Endothelial cell of umbilical vein (primary cell): Measurements from ENCODE around the gene DMRTB1. TPM values are rescaled to one million over a fixed set of nuclear protein-coding genes. Genes with fewer than 3 reads are reported as not detected.

ENCODE experiments used
- BruUV-seq: library from RNA; stranded (reverse); fragments of 400-500 nt; replicated peaks from 2 replicates; lab custom pipeline; 2021; lab: Mats Ljungman, UMichigan
- CTCF ChIA-PET: fragments of 300-600, 350-600 bp; sonication (Branson Sonifier 250); formaldehyde crosslinking; loops from one replicate; lab custom pipeline; 2021; ENCODE audit warnings: antibody characterized with exemption, inconsistent platforms; lab: Charles Lee
- POLR2A ChIA-PET: fragments of 300-600, 350-600 bp; sonication (Branson Sonifier 250); formaldehyde crosslinking; loops from one replicate; lab custom pipeline; 2021; ENCODE audit warnings: antibody characterized with exemption, inconsistent platforms; lab: Charles Lee
- DNase-seq: peaks from one replicate; pipeline ENCODE4 v3.0.0-alpha.2; 2011; ENCODE audit warnings: low read depth, low spot score
- FAIRE-seq: peaks from 2 replicates; lab custom pipeline; 2011; peaks lifted over from hg19 to GRCh38; lab: Jason Lieb, UNC
- H2AFZ ChIP-seq: 2 replicates; pipeline ENCODE4 v1.6.0; 2012; ENCODE audit warnings: low read depth, low read length, control low read depth, inconsistent platforms
- H3K27ac ChIP-seq: 2 replicates; pipeline ENCODE4 v1.5.1; 2011; ENCODE audit warnings: low read depth, mild to moderate bottlenecking, control low read depth, low read length, moderate library complexity; ENCODE audit not compliant: insufficient read depth
- H3K27me3 ChIP-seq, 2 experiments: 2 replicates each; pipeline versions ENCODE4 v1.6.0 to v1.6.1; 2011; ENCODE audit warnings: low read length in 2 of 2, mixed read lengths in 1 of 2; ENCODE audit not compliant: control insufficient read depth in 2 of 2, insufficient read depth in 2 of 2
- H3K36me3 ChIP-seq, 2 experiments: 2 replicates in 1 of 2; 3 replicates in 1 of 2; pipeline ENCODE4 v1.5.1; 2011; ENCODE audit warnings: low read length in 2 of 2, mild to moderate bottlenecking in 1 of 2, moderate library complexity in 1 of 2; ENCODE audit not compliant: control insufficient read depth in 2 of 2, insufficient read depth in 2 of 2; ENCODE audit errors: extremely low read depth in 1 of 2
- H3K4me1 ChIP-seq: 3 replicates; pipeline ENCODE4 v1.5.1; 2011; ENCODE audit warnings: mild to moderate bottlenecking, low read length; ENCODE audit not compliant: control insufficient read depth, insufficient read depth; ENCODE audit errors: extremely low read depth
- H3K4me2 ChIP-seq: 2 replicates; pipeline ENCODE4 v1.6.1; 2011; ENCODE audit warnings: low read length, control low read depth, mixed read lengths; ENCODE audit not compliant: insufficient read depth
- H3K4me3 ChIP-seq, 3 experiments: fragments of 200-600 bp in 1 of 3; sonication (generic), shearing (Covaris generic) in 1 of 3; replicated peaks in 1 of 3; 2 replicates each; pipeline ENCODE4 v1.5.1; 2011 to 2016; ENCODE audit warnings: control low read depth in 3 of 3, low read length in 3 of 3, mild to moderate bottlenecking in 2 of 3, inconsistent platforms in 1 of 3, low read depth in 1 of 3, moderate library complexity in 1 of 3; ENCODE audit not compliant: insufficient read depth in 1 of 3
- H3K79me2 ChIP-seq: 2 replicates; pipeline ENCODE4 v1.6.0; 2012; ENCODE audit warnings: low read length, inconsistent platforms; ENCODE audit not compliant: control insufficient read depth, insufficient read depth
- H3K9ac ChIP-seq: replicated peaks from 2 replicates; pipeline ENCODE3; 2011; ENCODE audit warnings: low read length, control low read depth; ENCODE audit not compliant: insufficient read depth; ENCODE audit errors: extremely low read depth
- H3K9me1 ChIP-seq: replicated peaks from 3 replicates; pipeline ENCODE4 v1.6.0; 2011; ENCODE audit warnings: mild to moderate bottlenecking, low read length; ENCODE audit not compliant: control insufficient read depth, insufficient read depth; ENCODE audit errors: extremely low read depth
- H3K9me3 ChIP-seq: replicated peaks from 2 replicates; pipeline ENCODE4 v1.5.1; 2012; ENCODE audit warnings: low read length, inconsistent platforms; ENCODE audit not compliant: control insufficient read depth, insufficient read depth
- H4K20me1 ChIP-seq: replicated peaks from 2 replicates; pipeline ENCODE3; 2011; ENCODE audit warnings: mild to moderate bottlenecking, low read length; ENCODE audit not compliant: control insufficient read depth, insufficient read depth; ENCODE audit errors: extremely low read depth
- CTCF ChIP-seq, 2 donors: IDR thresholded peaks; 1 replicate in 1 of 2; 2 replicates in 1 of 2; pipeline ENCODE4 v1.5.1; 2011; ENCODE audit warnings: low read length in 2 of 2, mild to moderate bottlenecking in 2 of 2, moderate library complexity in 2 of 2, control low read depth in 1 of 2, inconsistent platforms in 1 of 2, low read depth in 1 of 2; ENCODE audit not compliant: insufficient read depth in 1 of 2; ENCODE audit errors: extremely low read depth in 1 of 2
- FOS ChIP-seq: IDR thresholded peaks from 2 replicates; pipeline ENCODE4 v1.6.1; 2011; ENCODE audit warnings: mild to moderate bottlenecking, low read length, moderate library complexity, borderline replicate concordance; ENCODE audit not compliant: insufficient read depth
- JUN ChIP-seq: IDR thresholded peaks from 2 replicates; pipeline ENCODE4 v1.6.1; 2011; ENCODE audit warnings: borderline replicate concordance, low read depth; ENCODE audit not compliant: insufficient read length, insufficient read depth
- MAX ChIP-seq: IDR thresholded peaks from 2 replicates; pipeline ENCODE4 v1.6.1; 2011; ENCODE audit not compliant: insufficient read depth, insufficient read length
- MYC ChIP-seq: IDR thresholded peaks from one replicate; pipeline ENCODE4 v1.6.1; 2011; ENCODE audit warnings: mild to moderate bottlenecking, low read depth, low read length
- POLR2A ChIP-seq: IDR thresholded peaks from 2 replicates; pipeline ENCODE4 v1.6.1; 2012; ENCODE audit warnings: low read depth, mild to moderate bottlenecking, control low read depth, low read length
- POLR2AphosphoS5 ChIP-seq: IDR thresholded peaks from 2 replicates; pipeline ENCODE4 v1.6.1; 2012; ENCODE audit warnings: low read depth, mild to moderate bottlenecking, control low read depth, low read length, moderate library complexity; ENCODE audit not compliant: insufficient read depth
- dilution Hi-C: fragments of 300-500 bp; cut with MboI; formaldehyde crosslinking; loops from one replicate; pipeline ENCODE4 v1.15.0; 2019; ENCODE audit warnings: low sequenced_read_pairs; ENCODE audit not compliant: extremely low pct_ligation_motif_present
- intact Hi-C: fragments of 100-400 bp; cut with micrococcal nuclease; formaldehyde crosslinking; loops from one replicate; pipeline ENCODE4 v1.10.0; 2022
- polyA plus RNA-seq, 4 experiments: library from polyadenylated mRNA; depleted of rRNA in 3 of 4; stranded (reverse) in 3 of 4; unstranded in 1 of 4; fragments of >200 nt; gene quantifications; 2 replicates each; pipeline versions ENCODE4 v1.2.1 to v1.2.3, GENCODE V29; 2011 to 2012; ENCODE audit warnings: missing spikeins in 1 of 4
- total RNA-seq: library from RNA; stranded (reverse); gene quantifications from 2 replicates; pipeline ENCODE4 v1.2.3, GENCODE V29; 2021

Gene DMRTB1
- total and polyA plus RNA-seq, 2 donors (not counting 3 experiments of a cell fraction or from before 2014, with no cell fraction given), result not detected

- no peaks in the 10 kb centered on the region for H3K27me3 ChIP-seq
- TF ChIP-seq JUN, result no peak
- TF ChIP-seq POLR2AphosphoS5, result no peak
- TF ChIP-seq FOS, result no peak
- TF ChIP-seq POLR2A, result no peak
- TF ChIP-seq MAX, result no peak
- TF ChIP-seq MYC, result no peak
- no peak for TF ChIP-seq CTCF (IDR thresholded peaks at IDR 0.05; ENCODE audit: extremely low read depth in 1 of 2, insufficient read depth in 1 of 2, low read depth in 1 of 2, low read length in 2 of 2)
- no peaks in the 10 kb centered on the region for H3K9me1 ChIP-seq
- no peak overlapping the region for H3K4me2 ChIP-seq
- no peaks in the 10 kb centered on the region for H3K36me3 ChIP-seq
- no peak overlapping the region for H3K9ac ChIP-seq
- no peak overlapping the region for H3K27ac ChIP-seq
- no peak overlapping the region for H3K4me3 ChIP-seq
- no TSS peak for BruUV-seq
- H2AFZ ChIP-seq, result no peak overlapping the region
- POLR2A ChIA-PET, result no interaction called here
- no peaks in the 10 kb centered on the region for H3K9me3 ChIP-seq
- no peaks in the 10 kb centered on the region for H3K4me1 ChIP-seq
- DNase-seq (no peak), FAIRE-seq (no peak)
- dilution Hi-C loops (no loop called here), intact Hi-C loops (no loop called here)
- CTCF ChIA-PET, result no interaction called here
- H3K79me2 ChIP-seq, result no peaks in the 10 kb centered on the region
- H4K20me1 ChIP-seq, result no peaks in the 10 kb centered on the region
Measured at GRCh38 chr1:53495633-53496345, 36.6 kb downstream of the DMRTB1 start.
